Measurements from ENCODE around the gene ARL8B.

GRCh38 chr3:5188419-5189221, 66.5 kb downstream of the ARL8B start:
- TF ChIP-seq, protein P1, sequence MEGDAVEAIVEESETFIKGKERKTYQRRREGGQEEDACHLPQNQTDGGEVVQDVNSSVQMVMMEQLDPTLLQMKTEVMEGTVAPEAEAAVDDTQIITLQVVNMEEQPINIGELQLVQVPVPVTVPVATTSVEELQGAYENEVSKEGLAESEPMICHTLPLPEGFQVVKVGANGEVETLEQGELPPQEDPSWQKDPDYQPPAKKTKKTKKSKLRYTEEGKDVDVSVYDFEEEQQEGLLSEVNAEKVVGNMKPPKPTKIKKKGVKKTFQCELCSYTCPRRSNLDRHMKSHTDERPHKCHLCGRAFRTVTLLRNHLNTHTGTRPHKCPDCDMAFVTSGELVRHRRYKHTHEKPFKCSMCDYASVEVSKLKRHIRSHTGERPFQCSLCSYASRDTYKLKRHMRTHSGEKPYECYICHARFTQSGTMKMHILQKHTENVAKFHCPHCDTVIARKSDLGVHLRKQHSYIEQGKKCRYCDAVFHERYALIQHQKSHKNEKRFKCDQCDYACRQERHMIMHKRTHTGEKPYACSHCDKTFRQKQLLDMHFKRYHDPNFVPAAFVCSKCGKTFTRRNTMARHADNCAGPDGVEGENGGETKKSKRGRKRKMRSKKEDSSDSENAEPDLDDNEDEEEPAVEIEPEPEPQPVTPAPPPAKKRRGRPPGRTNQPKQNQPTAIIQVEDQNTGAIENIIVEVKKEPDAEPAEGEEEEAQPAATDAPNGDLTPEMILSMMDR (conservative IDR thresholded peaks at IDR 0.05 in 1 of 2, IDR thresholded peaks at IDR 0.05 in 1 of 2; ENCODE audit: extremely low read depth in 1 of 2, insufficient read depth in 1 of 2, low read depth in 1 of 2, low read length in 2 of 2) = no peak
- TF ChIP-seq EZH2 (IDR thresholded peaks at IDR 0.05; ENCODE audit: borderline replicate concordance, low read length) = no peak
